Type B pancreatic cell (in vitro differentiated cells): ENCODE data around the gene SNX13. TPM values are rescaled to one million over a fixed set of nuclear protein-coding genes. Genes with fewer than 3 reads are reported as not detected.
"Not testable (repeated sequence)": the region's sequence is repeated elsewhere in the genome, so short reads cannot be mapped to it uniquely, and the experiment has no call there.

Experiments
- DNase-seq: peaks from one replicate; pipeline ENCODE4 v3.0.0; 2021; ENCODE audit warnings: mixed read lengths; ENCODE audit not compliant: unreplicated experiment; ENCODE audit errors: extremely low spot score
- H3K27ac Mint-ChIP-seq: 2 replicates; pipeline ENCODE4 v1.8.0; 2021; ENCODE audit warnings: mild to moderate bottlenecking, mixed read lengths
- H3K27me3 Mint-ChIP-seq: 2 replicates; pipeline ENCODE4 v1.8.0; 2021; ENCODE audit warnings: mixed read lengths
- H3K36me3 Mint-ChIP-seq: 2 replicates; pipeline ENCODE4 v1.8.0; 2021; ENCODE audit warnings: mixed read lengths
- H3K4me1 Mint-ChIP-seq: one replicate; pipeline ENCODE4 v1.8.0; 2021; ENCODE audit warnings: mixed read lengths; ENCODE audit not compliant: unreplicated experiment
- H3K4me3 Mint-ChIP-seq: 2 replicates; pipeline ENCODE4 v1.8.0; 2021; ENCODE audit warnings: mild to moderate bottlenecking, mixed read lengths
- H3K9me3 Mint-ChIP-seq: 2 replicates; pipeline ENCODE4 v1.8.0; 2021; ENCODE audit warnings: mixed read lengths
- CTCF ChIP-seq: fragments of 200-600 bp; sonication (generic); conservative IDR thresholded peaks from 2 replicates; pipeline ENCODE4 v1.5.0; 2021; ENCODE audit warnings: antibody characterized with exemption, mild to moderate bottlenecking
- total RNA-seq: library from RNA; stranded (reverse); gene quantifications from 2 replicates; pipeline ENCODE4 v1.2.1, GENCODE V29; 2021; ENCODE audit warnings: low replicate concordance

The SNX13 gene
- total RNA-seq, 1 donor from 2014 or later: 48.9 TPM

GRCh38 chr7:17913250-17913649, 27.0 kb downstream of the SNX13 start:
- Mint-ChIP-seq H3K27me3 (no peaks in the 10 kb centered on the region), H3K4me1 (peaks cover 6% of the 10 kb centered on the region), H3K9me3 (peaks cover 7% of the 10 kb centered on the region), H3K36me3 (peaks cover 23% of the 10 kb centered on the region), H3K27ac (no peak overlapping the region), H3K4me3 (no peak overlapping the region)
- no peak for TF ChIP-seq CTCF
- DNase-seq: no peak

GRCh38 chr7:17912536-17913235, 27.6 kb downstream of the SNX13 start:
- H3K9me3 Mint-ChIP-seq: peaks cover 7% of the 10 kb centered on the region
- no peak for TF ChIP-seq CTCF
- H3K36me3 Mint-ChIP-seq: peaks cover 27% of the 10 kb centered on the region
- H3K4me1 Mint-ChIP-seq: peaks cover 6% of the 10 kb centered on the region
- no peak overlapping the region for H3K27ac Mint-ChIP-seq
- DNase-seq: no peak
- H3K27me3 Mint-ChIP-seq: no peaks in the 10 kb centered on the region
- no peak overlapping the region for H3K4me3 Mint-ChIP-seq

GRCh38 chr7:17912050-17912449, 28.2 kb downstream of the SNX13 start:
- no peak overlapping the region for H3K4me3 Mint-ChIP-seq
- no peak for DNase-seq
- H3K9me3 Mint-ChIP-seq: peaks cover 7% of the 10 kb centered on the region
- H3K36me3 Mint-ChIP-seq: peaks cover 27% of the 10 kb centered on the region
- H3K27me3 Mint-ChIP-seq: no peaks in the 10 kb centered on the region
- no peak overlapping the region for H3K27ac Mint-ChIP-seq
- TF ChIP-seq CTCF: no peak
- peaks cover 6% of the 10 kb centered on the region for H3K4me1 Mint-ChIP-seq

- no peak overlapping the region for H3K27ac Mint-ChIP-seq
- H3K4me3 Mint-ChIP-seq: no peak overlapping the region
- DNase-seq: no peak
- peaks cover 7% of the 10 kb centered on the region for H3K9me3 Mint-ChIP-seq
- peaks cover 27% of the 10 kb centered on the region for H3K36me3 Mint-ChIP-seq
- peaks cover 6% of the 10 kb centered on the region for H3K4me1 Mint-ChIP-seq
- no peaks in the 10 kb centered on the region for H3K27me3 Mint-ChIP-seq
- TF ChIP-seq CTCF: no peak
Measured at GRCh38 chr7:17910377-17910776, 29.9 kb downstream of the SNX13 start.

- H3K27me3 Mint-ChIP-seq, H3K4me1 Mint-ChIP-seq, H3K4me3 Mint-ChIP-seq: not testable (repeated sequence)
Measured at GRCh38 chr7:17909310-17909709, 31.0 kb downstream of the SNX13 start.

GRCh38 chr7:17907014-17907413, 33.3 kb downstream of the SNX13 start:
- H3K4me3 Mint-ChIP-seq: no peak overlapping the region
- no peak overlapping the region for H3K27ac Mint-ChIP-seq
- H3K36me3 Mint-ChIP-seq: peaks cover 27% of the 10 kb centered on the region
- no peak for DNase-seq
- peaks cover 7% of the 10 kb centered on the region for H3K9me3 Mint-ChIP-seq
- no peaks in the 10 kb centered on the region for H3K27me3 Mint-ChIP-seq
- no peaks in the 10 kb centered on the region for H3K4me1 Mint-ChIP-seq
- no peak for TF ChIP-seq CTCF

More at GRCh38 chr7:17909310-17909709, 31.0 kb downstream of the SNX13 start:
- H3K9me3 Mint-ChIP-seq, DNase-seq, H3K27ac Mint-ChIP-seq: not testable (repeated sequence)
- H3K36me3 Mint-ChIP-seq: peaks cover 27% of the 10 kb centered on the region
